HEK293 (cell line): ENCODE measurements around the gene PLEKHM2.

ENCODE experiments used
- REST ChIP-seq: fragments of 450-650 bp; formaldehyde crosslinking; IDR thresholded peaks from 2 replicates; pipeline ENCODE4 v1.5.1; 2016; ENCODE audit warnings: missing biosample characterization, missing genetic modification characterization
- SETDB1 ChIP-seq: IDR thresholded peaks from one replicate; pipeline ENCODE4 v1.6.1; 2017; ENCODE audit warnings: mild to moderate bottlenecking, low read length, moderate library complexity, mixed read lengths; ENCODE audit not compliant: insufficient read length
- ZBTB17 ChIP-seq: fragments of 450-650 bp; formaldehyde crosslinking; IDR thresholded peaks from 2 replicates; pipeline ENCODE4 v1.5.1; 2016; ENCODE audit warnings: missing biosample characterization, missing genetic modification characterization
- ZNF138 ChIP-seq: fragments of 450-650 bp; formaldehyde crosslinking; IDR thresholded peaks from 2 replicates; pipeline ENCODE4 v1.5.1; 2016; ENCODE audit warnings: missing biosample characterization, missing genetic modification characterization, borderline replicate concordance
- ZNF174 ChIP-seq: fragments of 450-650 bp; formaldehyde crosslinking; IDR thresholded peaks from 2 replicates; pipeline ENCODE4 v1.5.0; 2017; ENCODE audit warnings: missing biosample characterization, mild to moderate bottlenecking, missing genetic modification characterization
- ZNF311 ChIP-seq: fragments of 450-650 bp; formaldehyde crosslinking; IDR thresholded peaks from 2 replicates; pipeline ENCODE4 v1.5.1; 2017; ENCODE audit warnings: missing biosample characterization, missing genetic modification characterization, borderline replicate concordance
- ZNF501 ChIP-seq: fragments of 450-650 bp; formaldehyde crosslinking; IDR thresholded peaks from 2 replicates; pipeline ENCODE4 v1.5.1; 2016; ENCODE audit warnings: missing biosample characterization, missing genetic modification characterization
- ZNF561 ChIP-seq: fragments of 450-650 bp; IDR thresholded peaks from 2 replicates; pipeline ENCODE4 v1.5.1; 2018; ENCODE audit warnings: missing biosample characterization, missing genetic modification characterization, borderline replicate concordance
- TF ChIP-seq, protein P1 (sequence below): fragments of 450-650 bp; formaldehyde crosslinking; IDR thresholded peaks from 2 replicates; pipeline ENCODE4 v1.5.1; 2016; ENCODE audit warnings: missing biosample characterization, missing genetic modification characterization
- TF ChIP-seq, protein P2 (sequence below): fragments of 450-650 bp; formaldehyde crosslinking; IDR thresholded peaks from 2 replicates; pipeline ENCODE4 v1.5.0; 2017; ENCODE audit warnings: missing biosample characterization, missing genetic modification characterization, borderline replicate concordance
- TF ChIP-seq, protein P3 (sequence below): IDR thresholded peaks from 2 replicates; pipeline ENCODE4 v1.6.1; 2011; ENCODE audit warnings: mild to moderate bottlenecking, low read depth, low read length, borderline replicate concordance

DNA sequence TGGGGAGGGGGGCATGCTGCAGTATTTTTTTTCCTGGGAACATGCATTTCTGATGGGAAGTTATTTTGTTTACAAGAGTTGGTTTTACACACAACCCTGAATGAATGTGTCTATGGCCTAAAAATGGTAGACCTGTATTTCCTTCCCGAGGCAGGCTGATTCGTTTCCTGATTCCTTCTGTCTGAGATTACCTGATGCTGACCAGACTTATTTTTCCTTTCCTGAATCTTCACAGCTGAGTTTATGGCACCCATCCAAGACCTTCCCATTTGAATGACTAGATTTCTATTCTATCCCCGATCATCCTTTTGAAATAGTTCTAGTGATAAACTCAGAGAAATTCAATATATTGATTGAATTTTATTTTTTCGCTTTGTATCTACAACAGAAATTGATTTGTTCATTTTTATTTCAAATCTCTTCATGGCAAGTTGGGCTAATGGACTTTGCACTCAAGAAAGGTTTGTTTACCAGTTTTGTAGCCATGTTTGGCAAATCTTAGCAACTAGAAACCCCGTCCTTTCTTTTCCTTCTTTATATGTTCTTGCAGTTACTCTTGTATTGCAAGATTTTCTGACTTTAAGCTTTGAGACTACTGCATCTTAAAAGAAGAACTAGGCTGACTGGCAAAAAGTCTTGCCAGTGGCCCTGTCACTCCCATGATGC is 15.9 kb upstream of the PLEKHM2 start:
- TF ChIP-seq, protein P1, sequence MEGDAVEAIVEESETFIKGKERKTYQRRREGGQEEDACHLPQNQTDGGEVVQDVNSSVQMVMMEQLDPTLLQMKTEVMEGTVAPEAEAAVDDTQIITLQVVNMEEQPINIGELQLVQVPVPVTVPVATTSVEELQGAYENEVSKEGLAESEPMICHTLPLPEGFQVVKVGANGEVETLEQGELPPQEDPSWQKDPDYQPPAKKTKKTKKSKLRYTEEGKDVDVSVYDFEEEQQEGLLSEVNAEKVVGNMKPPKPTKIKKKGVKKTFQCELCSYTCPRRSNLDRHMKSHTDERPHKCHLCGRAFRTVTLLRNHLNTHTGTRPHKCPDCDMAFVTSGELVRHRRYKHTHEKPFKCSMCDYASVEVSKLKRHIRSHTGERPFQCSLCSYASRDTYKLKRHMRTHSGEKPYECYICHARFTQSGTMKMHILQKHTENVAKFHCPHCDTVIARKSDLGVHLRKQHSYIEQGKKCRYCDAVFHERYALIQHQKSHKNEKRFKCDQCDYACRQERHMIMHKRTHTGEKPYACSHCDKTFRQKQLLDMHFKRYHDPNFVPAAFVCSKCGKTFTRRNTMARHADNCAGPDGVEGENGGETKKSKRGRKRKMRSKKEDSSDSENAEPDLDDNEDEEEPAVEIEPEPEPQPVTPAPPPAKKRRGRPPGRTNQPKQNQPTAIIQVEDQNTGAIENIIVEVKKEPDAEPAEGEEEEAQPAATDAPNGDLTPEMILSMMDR (tag by site-specific recombination) = no peak
- TF ChIP-seq ZNF138 (tag by site-specific recombination) = no peak
- no peak for TF ChIP-seq REST (tag by site-specific recombination)
- TF ChIP-seq, protein P2, sequence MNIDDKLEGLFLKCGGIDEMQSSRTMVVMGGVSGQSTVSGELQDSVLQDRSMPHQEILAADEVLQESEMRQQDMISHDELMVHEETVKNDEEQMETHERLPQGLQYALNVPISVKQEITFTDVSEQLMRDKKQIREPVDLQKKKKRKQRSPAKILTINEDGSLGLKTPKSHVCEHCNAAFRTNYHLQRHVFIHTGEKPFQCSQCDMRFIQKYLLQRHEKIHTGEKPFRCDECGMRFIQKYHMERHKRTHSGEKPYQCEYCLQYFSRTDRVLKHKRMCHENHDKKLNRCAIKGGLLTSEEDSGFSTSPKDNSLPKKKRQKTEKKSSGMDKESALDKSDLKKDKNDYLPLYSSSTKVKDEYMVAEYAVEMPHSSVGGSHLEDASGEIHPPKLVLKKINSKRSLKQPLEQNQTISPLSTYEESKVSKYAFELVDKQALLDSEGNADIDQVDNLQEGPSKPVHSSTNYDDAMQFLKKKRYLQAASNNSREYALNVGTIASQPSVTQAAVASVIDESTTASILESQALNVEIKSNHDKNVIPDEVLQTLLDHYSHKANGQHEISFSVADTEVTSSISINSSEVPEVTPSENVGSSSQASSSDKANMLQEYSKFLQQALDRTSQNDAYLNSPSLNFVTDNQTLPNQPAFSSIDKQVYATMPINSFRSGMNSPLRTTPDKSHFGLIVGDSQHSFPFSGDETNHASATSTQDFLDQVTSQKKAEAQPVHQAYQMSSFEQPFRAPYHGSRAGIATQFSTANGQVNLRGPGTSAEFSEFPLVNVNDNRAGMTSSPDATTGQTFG (tag by site-specific recombination) = no peak
- TF ChIP-seq, protein P3, sequence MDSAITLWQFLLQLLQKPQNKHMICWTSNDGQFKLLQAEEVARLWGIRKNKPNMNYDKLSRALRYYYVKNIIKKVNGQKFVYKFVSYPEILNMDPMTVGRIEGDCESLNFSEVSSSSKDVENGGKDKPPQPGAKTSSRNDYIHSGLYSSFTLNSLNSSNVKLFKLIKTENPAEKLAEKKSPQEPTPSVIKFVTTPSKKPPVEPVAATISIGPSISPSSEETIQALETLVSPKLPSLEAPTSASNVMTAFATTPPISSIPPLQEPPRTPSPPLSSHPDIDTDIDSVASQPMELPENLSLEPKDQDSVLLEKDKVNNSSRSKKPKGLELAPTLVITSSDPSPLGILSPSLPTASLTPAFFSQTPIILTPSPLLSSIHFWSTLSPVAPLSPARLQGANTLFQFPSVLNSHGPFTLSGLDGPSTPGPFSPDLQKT = no peak
- TF ChIP-seq SETDB1 = no peak
- no peak for TF ChIP-seq ZNF561 (tag by site-specific recombination)
- TF ChIP-seq ZNF311 (tag by site-specific recombination) = no peak
- no peak for TF ChIP-seq ZBTB17
- TF ChIP-seq ZNF174 (tag by site-specific recombination) = no peak
- no peak for TF ChIP-seq ZNF501
